ENCODE measurements around the gene DNAJC5.
"Not testable (repeated sequence)": the region's sequence is repeated elsewhere in the genome, so short reads cannot be mapped to it uniquely, and the experiment has no call there.

DNAJC5 gene

DNA sequence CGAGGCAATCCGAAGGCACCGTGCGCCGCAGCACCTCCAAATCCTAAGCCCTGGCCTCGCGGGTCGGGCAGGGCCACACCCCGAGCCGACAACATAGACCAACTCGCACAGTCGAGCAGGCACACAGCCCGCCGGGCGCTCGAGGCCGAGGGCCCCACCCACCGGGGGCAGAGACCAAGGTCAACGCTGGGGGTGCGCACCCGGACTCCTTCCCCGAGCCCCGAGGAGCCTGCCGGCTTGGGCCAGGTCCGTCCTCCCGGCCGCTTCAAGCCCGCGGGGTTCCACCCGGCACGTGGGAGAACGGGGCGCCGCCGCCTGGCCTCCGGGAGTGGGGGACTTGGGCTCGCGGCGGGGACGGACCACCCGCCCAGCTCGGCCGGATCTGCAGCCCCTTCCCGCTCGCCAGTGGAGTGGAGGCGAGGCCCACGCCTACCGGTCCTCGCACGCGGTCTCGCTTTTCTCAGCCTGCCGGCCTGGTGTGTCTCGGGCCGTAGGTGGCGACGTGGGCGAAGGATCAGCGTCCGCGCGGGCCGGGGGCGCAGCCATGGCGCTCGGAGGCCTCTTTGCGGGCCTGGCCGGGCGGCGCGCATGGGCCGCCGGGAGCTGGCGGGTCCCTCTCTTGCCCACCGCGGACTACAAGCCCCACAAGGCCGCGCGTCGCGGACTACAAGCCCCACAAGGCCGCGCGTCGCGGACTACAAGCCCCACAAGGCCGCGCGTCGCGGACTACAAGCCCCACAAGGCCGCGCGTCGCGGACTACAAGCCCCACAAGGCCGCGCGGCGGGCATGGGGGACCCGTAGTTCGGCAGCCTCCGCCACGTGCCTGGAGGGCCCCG is 61.1 kb downstream of the DNAJC5 start, which contains the start of gene UCKL1:
UCKL1 (minus strand) TSS at position 590 of the 837 bp plus-strand sequence; CDS start at position 546, 44 bp downstream.
- peak; percentile 95 for DNase-seq (ENCODE audit: low spot score)

DNA sequence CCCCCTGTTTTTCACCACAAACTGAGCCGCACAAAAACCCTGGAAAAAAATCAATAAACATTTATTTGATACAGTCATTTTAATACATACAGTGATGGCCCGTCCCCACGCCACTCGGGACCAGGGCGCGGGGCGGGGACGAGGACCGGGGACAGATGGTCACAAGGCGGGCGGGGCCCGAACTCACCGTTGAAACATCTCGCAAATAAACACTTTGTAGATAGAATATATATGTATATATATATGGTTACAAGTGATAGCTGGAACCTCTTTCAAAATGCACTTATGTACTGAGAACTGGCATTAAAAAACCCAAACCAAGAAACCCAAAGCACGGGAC is 61.7 kb downstream of the DNAJC5 start:
- DNase-seq (ENCODE audit: low spot score), result no peak

DNA sequence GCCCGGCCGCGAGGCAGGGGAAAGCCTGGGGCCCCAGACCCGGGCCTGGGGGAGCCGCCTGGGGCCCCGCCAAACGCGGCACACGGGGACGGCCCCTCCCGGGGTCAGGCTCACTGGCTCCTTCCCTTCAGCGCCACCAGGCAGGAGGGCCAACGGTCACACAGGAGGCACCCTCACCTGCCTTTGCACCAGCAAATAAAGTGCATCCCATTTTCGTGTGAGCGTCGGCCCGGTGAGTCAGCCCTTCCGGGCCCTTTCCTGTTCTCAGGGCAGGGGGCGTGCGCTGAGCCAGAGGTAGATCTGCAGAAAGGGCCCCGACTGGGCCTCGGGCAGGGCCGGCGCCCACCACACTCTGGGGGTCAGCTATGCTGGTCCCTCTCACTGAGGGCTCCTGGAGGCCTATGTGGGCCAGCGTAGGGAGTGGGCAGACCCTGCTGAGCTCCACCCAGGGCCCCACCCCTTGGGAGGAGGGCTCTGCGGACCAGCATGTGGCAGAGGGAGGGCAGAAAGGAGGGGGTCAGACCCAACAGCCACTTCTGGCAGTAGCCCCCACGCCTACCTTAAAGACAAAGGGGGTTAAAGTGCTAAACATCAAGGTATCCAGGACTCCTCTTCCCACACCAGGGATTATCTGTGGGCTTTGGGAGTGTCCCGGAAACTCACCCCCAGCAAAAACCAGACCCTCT is 62.2 kb downstream of the DNAJC5 start:
- peak; percentile 81 for DNase-seq (ENCODE audit: low spot score)

DNA sequence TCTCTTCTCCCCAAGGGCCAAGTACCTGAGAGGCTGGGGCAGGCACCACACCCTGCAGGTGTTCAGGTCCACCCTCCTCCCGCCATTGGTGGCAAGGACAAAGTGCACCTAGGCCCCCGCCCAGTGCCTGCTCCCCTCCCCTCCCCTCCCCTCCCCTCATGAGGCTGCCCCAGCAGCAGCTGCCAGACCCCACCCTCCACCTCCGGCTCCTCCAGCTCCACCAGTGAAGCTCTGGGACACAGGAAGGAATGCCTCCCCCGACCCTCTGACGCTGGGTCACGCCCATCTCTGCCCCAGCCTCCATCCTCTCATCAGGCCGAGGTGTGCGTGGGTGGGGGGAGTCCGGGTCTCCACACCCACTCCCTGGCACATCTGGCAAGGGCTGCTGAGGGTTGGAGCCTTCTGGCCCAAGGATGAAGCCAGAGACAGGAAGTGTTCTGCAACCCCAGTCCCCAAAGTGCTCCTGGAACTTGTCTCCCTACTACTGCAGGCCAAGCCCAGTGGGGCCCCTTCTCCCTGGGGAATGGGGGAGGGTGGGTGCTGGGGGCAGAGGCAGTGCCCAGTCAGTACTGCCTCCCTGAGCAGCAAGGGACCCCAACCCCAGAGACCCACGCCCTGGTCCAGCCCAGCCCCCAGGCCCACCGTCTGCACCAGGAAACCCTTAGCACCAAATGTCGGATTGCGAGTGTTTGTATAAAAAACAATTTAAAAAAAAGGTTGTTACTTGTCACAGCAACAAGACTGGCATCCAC is 62.9 kb downstream of the DNAJC5 start:
- DNase-seq (ENCODE audit: low spot score), result no peak

DNA sequence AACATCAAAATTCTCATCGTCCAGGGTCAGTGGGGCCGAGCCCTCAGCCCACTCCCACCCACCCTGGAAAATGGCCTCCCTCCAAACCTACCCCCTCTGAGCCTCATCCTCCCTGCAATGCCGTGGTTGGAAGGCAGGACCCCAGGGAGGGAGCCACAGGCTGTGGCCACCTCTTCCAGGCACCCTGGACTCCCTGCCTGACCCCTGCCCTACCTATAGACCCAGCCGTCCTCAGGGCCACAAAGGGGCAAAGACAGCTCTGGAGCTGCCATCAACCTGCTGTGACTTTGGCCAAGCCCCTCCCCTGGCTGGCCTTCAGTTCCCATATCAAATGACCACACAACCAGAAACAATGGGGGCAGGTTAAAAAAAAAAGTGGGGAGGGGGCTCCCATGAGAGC is 63.5 kb downstream of the DNAJC5 start:
- DNase-seq (ENCODE audit: low spot score), result no peak

DNA sequence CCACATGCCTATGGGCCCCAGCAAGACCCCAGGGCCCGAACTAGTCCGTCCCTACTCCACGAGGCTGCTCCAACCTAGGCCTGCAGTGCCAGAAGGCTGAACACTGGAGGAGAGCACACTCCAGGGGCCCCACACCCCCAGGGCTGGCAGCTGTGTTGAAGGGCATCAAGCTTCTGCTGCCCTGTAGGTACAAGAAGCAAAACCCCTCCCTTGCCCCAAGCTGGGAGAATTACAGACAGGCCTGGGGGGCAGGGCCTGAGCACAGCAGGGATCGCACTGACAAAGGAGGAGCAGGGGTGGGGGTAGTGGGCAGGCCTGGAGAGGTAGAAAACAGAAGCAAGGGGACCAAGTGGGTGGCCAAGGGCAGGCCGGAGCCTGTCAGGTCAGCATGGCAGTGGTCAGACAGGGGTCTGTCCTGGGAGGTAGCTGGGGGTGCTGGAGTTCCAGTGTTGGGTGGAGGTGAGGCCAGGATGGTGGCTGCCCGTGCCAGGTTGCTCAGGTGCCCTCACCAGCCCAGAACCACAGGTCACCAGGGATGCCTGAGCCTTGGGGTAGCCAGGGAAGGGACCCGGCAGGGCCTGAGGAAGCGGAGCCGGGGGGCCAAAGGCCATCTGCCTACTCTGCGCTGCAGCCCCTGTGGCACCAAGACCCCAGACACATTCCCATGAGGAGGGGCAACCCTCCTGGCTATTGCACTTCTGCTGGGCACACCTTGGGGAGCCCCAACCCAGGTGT is 64.2 kb downstream of the DNAJC5 start:
- no peak for DNase-seq (ENCODE audit: low spot score)

DNA sequence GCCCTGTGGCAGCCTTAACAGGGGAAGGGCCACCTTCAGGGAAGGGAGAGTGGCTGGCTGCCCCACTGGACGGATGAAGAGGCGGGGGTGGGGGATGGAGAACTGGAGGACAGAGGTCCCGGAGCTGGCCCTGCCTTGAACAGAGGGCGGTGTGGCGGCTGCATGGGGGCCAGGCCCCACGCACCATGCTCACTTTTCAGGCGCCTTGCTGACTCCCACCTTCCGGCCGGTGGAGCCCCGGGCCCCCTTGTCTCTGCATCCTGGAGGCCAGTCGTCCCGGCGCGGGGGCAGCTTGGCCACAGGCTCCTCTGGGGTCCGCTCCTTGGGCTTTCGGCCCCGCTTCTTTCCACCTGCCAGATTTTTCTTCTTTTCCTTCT is 64.8 kb downstream of the DNAJC5 start:
- no peak for DNase-seq (ENCODE audit: low spot score)

DNA sequence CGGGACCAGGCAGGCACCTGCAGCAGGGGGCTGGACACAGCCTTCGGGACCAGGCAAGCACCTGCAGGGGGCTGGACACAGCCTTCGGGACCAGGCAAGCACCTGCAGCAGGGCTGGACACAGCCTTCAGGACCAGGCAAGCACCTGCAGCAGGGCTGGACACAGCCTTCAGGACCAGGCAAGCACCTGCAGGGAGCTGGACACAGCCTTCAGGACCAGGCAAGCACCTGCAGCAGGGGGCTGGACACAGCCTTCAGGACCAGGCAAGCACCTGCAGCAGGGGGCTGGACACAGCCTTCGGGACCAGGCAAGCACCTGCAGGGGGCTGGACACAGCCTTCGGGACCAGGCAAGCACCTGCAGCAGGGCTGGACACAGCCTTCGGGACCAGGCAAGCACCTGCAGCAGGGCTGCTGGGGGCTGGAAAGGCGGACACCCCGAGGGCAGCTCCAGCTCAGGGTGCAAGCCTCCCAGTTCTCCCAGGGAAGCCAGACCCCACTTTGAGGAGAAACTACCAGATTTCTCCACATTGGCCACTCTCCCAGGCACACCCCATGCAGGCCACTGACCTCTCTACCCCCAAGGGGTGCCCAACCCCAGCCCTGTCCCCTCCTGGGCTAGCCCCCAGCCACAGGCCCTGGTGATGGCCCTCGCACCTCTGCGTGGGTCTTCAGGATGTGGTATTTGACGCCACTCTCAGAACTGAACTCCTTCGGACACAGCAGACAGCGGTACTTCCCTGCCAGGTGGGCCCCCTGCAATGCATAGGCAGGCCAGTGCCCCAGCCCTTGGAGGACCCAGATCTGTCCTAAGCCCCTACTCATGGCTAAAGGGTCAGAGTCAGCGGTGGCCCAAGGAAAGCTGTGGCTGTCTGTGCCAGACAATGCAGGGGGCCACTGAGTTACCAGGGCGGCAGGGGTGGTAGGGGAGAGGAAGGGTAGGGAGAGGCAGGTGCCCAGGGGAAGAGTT is 66.0 kb downstream of the DNAJC5 start:
- DNase-seq (ENCODE audit: low spot score), result not testable (repeated sequence)

DNA sequence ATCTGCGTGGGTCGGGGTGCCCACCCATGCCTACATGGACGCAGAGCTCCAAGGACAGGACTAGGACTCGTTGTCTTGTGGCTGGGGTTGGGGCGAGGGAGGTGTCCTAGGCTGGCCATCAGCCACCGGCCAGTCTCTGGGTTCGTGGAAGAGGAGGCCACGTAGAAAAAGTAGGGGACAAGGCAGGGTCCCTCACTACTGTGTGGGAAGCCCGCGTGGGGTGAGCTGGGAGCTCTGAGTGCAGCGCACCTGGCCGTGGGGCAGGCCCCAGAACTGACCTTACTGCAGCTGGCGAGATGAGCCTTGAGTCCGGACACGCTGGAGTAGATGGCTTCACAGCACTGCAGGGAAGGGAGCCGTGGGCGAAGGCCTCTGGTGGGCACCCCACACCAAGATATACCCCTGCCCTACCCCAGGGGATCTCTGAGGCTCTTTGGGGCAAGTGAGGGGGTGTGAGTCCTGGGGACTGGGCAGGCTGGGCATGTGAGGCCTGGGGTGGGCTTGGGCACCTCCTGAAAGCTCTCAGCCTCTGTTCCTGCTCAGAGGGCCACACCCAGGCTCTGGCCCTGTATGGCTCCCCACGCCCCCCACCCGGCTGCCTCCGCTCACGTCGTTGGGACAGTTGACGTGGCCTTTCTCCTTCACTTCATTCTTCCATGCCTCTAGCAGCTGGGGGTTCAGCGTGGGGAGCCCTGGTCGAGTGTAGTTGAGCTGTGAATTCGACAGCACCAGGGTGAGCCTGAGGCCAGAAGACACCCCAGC is 66.9 kb downstream of the DNAJC5 start:
- DNase-seq (ENCODE audit: low spot score), result no peak

DNA sequence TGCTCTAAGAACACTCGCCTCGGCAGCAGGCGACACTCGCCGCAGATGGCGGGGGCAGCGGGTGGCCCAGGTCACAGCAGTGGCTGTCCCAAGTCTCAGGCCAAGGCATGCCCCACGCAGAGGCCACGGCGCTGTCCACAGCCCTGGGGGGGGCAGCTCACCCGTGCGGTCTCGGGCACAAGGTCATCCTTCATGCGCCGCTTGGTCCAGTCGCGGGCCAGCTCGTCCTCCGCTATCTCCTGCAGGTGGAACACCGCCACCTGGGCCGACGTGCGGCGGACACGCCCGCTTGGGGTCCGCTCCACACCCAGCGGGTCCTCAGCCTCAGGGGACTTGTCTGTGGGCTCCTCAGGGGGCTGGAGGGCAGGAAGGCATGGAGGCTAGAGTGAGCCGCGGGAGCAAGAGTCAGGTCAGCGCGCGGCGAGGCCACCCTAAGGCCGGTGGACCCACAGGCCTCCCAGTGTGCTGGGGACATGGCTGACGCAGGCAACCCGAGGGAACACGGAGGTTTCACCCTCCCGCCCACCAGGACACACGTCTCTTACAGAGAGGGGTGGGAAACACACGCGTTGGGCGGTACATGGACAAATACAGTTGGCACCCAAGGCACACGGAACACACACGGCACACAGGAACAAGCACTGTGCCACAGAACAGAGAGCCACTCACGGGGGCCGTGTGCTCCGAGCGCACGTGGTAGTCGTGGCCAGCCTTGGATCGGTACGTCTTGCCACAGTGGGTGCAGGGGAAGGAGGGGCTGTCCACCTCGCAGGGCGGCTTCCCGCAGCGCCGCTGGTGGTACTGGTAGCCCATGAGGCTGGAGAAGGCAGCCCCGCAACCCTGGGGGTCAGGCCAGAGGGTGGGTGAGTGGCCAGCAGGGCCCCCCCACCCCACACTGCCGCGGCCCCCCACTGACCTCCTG is 67.8 kb downstream of the DNAJC5 start:
- DNase-seq (ENCODE audit: low spot score), result no peak

DNA sequence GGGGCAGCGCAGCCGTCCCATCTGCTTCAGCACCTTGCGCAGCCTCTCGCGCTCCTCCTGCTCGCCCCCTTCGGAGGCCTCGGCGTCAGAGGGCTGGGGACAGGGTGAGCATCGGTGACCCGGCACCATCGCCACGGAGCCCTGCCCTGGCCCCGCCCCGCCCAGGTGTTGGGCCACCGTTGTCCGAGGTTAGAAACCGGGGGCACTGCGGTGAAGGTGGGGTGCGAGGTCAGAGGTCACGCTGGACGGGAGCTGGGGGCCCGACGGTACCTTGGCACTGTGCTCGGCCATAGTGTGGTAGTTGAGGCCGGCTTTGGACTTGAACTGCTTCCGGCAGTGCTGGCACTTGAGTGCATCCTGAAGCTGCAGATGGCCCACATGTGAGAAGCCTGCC is 68.4 kb downstream of the DNAJC5 start:
- no peak for DNase-seq (ENCODE audit: low spot score)

DNA sequence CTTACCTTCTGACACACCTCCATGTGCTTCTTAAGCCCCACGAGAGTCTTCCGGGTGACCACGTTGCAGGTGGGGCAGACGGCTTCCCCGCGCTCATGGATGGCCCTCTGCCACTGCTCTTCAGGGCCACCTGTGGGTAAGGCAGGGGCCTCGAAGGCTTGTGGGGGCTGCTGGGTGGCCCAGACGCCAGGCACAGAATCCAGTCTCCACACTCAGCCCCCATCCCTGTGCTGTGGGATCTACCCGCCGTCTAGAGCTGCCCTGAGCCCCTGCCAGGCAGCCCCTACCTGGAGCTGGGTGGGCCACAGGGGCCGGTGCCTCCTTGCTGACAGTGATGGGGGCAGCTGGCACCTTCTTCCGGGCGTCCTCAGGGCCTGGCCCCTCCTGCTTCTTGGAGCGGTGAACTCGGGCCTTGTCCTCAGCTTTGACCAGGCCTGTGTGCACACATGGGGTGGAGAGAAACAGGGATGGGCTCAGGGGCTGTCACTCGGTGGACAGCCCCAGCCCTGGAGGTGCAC is 68.9 kb downstream of the DNAJC5 start:
- no peak for DNase-seq (ENCODE audit: low spot score)

DNA sequence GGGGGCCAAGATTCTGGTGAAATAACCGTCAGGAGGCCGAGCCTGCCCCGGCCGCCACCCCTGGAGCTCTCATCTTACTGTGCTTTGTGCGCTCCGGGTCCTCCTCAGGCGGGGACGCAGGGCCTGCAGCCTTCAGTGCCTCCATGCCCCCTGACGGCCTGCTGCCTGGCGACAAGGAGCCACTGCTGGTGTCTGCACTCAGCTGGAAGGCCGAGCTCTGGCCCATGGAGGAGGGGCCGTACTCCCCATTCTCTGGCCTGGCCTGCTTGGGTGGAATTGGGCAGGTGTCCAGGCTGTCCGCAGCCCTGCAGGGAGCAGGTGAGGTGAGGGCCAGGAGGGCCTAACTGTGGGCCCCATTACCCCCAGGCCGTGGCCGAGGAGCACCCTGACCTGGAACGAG is 69.5 kb downstream of the DNAJC5 start:
- DNase-seq (ENCODE audit: low spot score), result no peak

DNA sequence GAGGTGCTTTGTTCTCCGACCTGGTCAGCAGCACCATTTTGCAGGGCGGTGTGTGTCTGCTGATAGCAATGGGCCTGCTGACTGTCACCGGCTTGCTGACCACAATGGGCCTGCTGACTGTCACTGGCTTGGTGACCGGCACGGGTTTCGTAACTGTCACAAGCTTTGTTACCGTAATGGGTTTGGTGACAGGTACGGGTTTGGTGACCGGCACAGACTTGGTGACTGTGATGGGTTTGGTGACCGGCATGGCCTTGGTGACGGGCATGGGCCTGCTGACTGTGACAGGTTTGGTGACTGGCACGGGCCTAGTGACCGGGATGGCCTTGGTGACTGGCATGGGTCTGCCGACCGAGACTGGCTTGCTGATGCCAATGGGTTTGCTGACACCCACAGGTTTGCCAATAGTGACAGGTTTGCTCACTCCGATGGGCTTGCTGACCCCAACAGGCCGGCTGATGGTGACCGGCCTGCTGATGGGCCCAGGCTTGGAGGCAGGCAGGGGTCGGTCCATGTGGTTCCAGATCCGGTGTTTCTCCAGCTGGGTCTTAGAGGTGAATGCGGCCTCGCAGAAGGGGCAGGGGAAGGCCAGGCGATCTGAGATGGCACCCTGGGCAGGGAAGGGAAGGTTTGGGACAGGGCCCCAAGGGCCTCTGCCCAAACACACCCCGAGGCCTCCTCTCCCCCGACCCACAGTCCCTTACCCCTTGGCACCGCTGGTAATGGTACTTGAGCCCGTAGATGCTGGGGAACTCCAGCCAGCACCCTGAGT is 71.4 kb downstream of the DNAJC5 start:
- no peak for DNase-seq (ENCODE audit: low spot score)

DNA sequence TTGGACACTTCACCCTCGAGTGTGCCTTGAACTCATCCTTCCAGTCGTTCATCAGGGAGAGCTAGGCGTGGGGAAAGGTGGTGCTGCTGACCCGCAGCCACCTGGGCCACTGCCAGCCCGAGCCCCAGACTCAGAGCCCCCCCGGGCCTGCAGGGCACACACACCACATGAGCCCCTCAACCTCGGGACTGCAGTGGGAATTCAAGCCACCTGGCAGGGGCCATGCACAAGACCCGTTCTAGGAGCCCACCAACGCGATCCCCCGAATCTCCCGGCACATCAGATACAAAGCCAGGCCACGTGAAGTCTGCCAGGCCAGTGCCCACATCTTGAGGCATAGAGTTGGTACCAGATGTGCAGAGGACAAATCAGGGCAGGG is 72.0 kb downstream of the DNAJC5 start:
- DNase-seq (ENCODE audit: low spot score), result no peak

DNA sequence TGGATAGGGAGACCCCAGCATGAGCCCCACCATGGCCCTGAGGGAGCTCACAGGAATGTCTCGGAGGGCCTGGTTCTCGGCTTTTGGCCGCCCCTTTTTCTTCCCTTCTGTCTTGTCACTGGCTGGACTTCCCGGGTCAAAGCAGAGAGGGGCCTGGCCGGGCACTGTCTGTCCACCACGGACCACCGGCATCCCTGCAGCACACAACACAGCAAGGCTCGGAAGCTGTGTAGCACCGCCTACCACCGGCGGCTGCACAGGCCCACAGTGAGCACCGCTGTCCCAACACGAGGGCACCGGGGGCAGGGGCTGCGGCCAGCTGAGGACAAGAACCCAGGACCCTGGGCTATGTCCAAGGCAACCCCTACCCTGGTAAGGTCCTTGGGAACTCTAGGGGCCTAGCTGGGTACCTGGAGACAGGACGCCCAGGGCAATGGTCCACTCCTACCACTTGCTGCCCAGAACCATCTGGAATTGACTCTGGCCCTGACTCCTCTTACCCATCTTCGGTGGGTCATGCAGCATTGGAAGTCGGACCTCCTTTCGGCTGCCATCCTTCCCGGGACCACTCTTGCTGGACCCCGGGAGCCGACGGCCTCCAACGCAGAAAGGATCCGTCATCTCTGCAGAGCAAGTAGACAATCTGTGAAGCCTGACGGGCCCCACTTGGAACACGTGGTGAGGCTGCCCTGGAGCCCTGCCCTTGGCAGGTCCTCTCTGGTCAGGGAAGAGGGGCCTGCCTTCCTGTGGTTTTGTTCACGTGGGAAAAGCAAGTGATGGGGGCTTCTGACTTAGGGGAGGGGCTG is 72.6 kb downstream of the DNAJC5 start:
- DNase-seq (ENCODE audit: low spot score), result no peak

Measured in AG08396 (cell line).